H1 (cell line): ENCODE measurements around the gene NMU. TPM values are rescaled to one million over a fixed set of nuclear protein-coding genes. Genes with fewer than 3 reads are reported as not detected.

Experiments used
- CTCF ChIA-PET: fragments of 300-600 bp; sonication (Branson Sonifier 250); formaldehyde crosslinking; loops from one replicate; lab custom pipeline; 2021; ENCODE audit not compliant: partially characterized antibody; lab: Charles Lee
- POLR2A ChIA-PET: fragments of 300-600 bp; sonication (Branson Sonifier 250); formaldehyde crosslinking; loops from one replicate; lab custom pipeline; 2021; ENCODE audit warnings: inconsistent platforms; ENCODE audit not compliant: partially characterized antibody; lab: Charles Lee
- DNase-seq, 2 experiments: peaks; one replicate each; pipeline versions ENCODE4 v3.0.0 to v3.0.0-alpha.2; 2010 to 2022; ENCODE audit warnings: low spot score in 2 of 2, low read depth in 1 of 2, mixed read lengths in 1 of 2
- FAIRE-seq: peaks from 2 replicates; lab custom pipeline; 2011; peaks lifted over from hg19 to GRCh38; lab: Jason Lieb, UNC
- H2AFZ ChIP-seq: 2 replicates; pipeline ENCODE4 v1.8.1; 2012; ENCODE audit warnings: low read length, inconsistent platforms
- H2AK5ac ChIP-seq: 2 replicates; pipeline ENCODE4 v1.6.1; 2013; ENCODE audit warnings: low read depth, low read length
- H2BK120ac ChIP-seq: replicated peaks from 2 replicates; pipeline ENCODE3; 2013; ENCODE audit warnings: low read depth, low read length, inconsistent platforms
- H2BK12ac ChIP-seq: 2 replicates; pipeline ENCODE4 v1.6.1; 2013; ENCODE audit warnings: low read depth, low read length
- H2BK15ac ChIP-seq: 2 replicates; pipeline ENCODE4 v1.6.1; 2013; ENCODE audit warnings: low read length
- H2BK20ac ChIP-seq: 2 replicates; pipeline ENCODE4 v1.6.1; 2013; ENCODE audit warnings: low read length
- H2BK5ac ChIP-seq: 2 replicates; pipeline ENCODE4 v1.6.1; 2013; ENCODE audit warnings: low read depth, low read length
- H3K14ac ChIP-seq: 2 replicates; pipeline ENCODE4 v1.6.1; 2013; ENCODE audit warnings: inconsistent platforms; ENCODE audit not compliant: insufficient read length
- H3K18ac ChIP-seq: 2 replicates; pipeline ENCODE4 v1.6.1; 2013; ENCODE audit warnings: low read length; ENCODE audit errors: extremely low read depth
- H3K23ac ChIP-seq: 2 replicates; pipeline ENCODE4 v1.6.1; 2013; ENCODE audit warnings: inconsistent platforms; ENCODE audit not compliant: insufficient read length
- H3K23me2 ChIP-seq: 2 replicates; pipeline ENCODE4 v1.6.1; 2013; ENCODE audit warnings: low read depth, low read length
- H3K27ac ChIP-seq: 2 replicates; pipeline ENCODE4 v1.6.1; 2011; ENCODE audit warnings: low read depth, low read length, inconsistent platforms
- H3K27me3 ChIP-seq, 4 experiments: replicated peaks in 1 of 4; 1 replicate in 1 of 4; 2 replicates in 3 of 4; pipeline versions ENCODE4 v1.6.1 to v1.8.1; 2011 to 2013; ENCODE audit warnings: low read length in 3 of 4, mild to moderate bottlenecking in 3 of 4, inconsistent platforms in 2 of 4, mixed read lengths in 2 of 4, moderate library complexity in 1 of 4; ENCODE audit not compliant: control insufficient read depth in 3 of 4, insufficient read depth in 3 of 4; ENCODE audit errors: extremely low read depth in 1 of 4
- H3K36me3 ChIP-seq, 4 experiments: 2 replicates each; pipeline versions ENCODE4 v1.6.1 to v1.8.1; 2011 to 2013; ENCODE audit warnings: mild to moderate bottlenecking in 4 of 4, low read length in 3 of 4, moderate library complexity in 2 of 4, control low read depth in 1 of 4, inconsistent platforms in 1 of 4; ENCODE audit not compliant: insufficient read depth in 4 of 4, control insufficient read depth in 2 of 4
- H3K4ac ChIP-seq: replicated peaks from 2 replicates; pipeline ENCODE3; 2013; ENCODE audit warnings: low read length, low read depth, mixed read lengths, inconsistent platforms; ENCODE audit not compliant: insufficient read length
- H3K4me1 ChIP-seq, 4 experiments: replicated peaks in 1 of 4; 1 replicate in 1 of 4; 2 replicates in 3 of 4; pipeline versions ENCODE4 v1.6.1 to v1.8.1; 2011 to 2013; ENCODE audit warnings: low read length in 3 of 4, inconsistent platforms in 2 of 4, mixed read lengths in 1 of 4; ENCODE audit not compliant: insufficient read depth in 4 of 4, control insufficient read depth in 3 of 4
- H3K4me2 ChIP-seq, 2 experiments: 2 replicates each; pipeline versions ENCODE4 v1.6.1 to v1.8.1; 2011 to 2013; ENCODE audit warnings: low read depth in 2 of 2, low read length in 2 of 2, control low read depth in 1 of 2, inconsistent platforms in 1 of 2, mild to moderate bottlenecking in 1 of 2; ENCODE audit not compliant: insufficient read depth in 1 of 2
- H3K4me3 ChIP-seq, 4 experiments: fragments of 200-600, 300-600 bp in 1 of 4; sonication (generic), shearing (Covaris generic), sonication (Bioruptor Twin) in 1 of 4; 2 replicates each; pipeline versions ENCODE4 v1.5.1 to v1.8.1; 2011 to 2016; ENCODE audit warnings: low read length in 4 of 4, low read depth in 3 of 4, control low read depth in 2 of 4, inconsistent platforms in 2 of 4, mild to moderate bottlenecking in 2 of 4, mixed read lengths in 1 of 4, moderate library complexity in 1 of 4; ENCODE audit not compliant: insufficient read depth in 2 of 4; ENCODE audit errors: extremely low read depth in 1 of 4
- H3K56ac ChIP-seq: replicated peaks from 2 replicates; pipeline ENCODE3; 2013; ENCODE audit warnings: low read depth, mild to moderate bottlenecking, mixed read lengths, low read length, inconsistent platforms; ENCODE audit not compliant: insufficient read length
- H3K79me1 ChIP-seq: 2 replicates; pipeline ENCODE4 v1.6.1; 2013; ENCODE audit warnings: low read depth, low read length, control low read depth
- H3K79me2 ChIP-seq, 2 experiments: 2 replicates each; pipeline versions ENCODE4 v1.6.1 to v1.8.1; 2012 to 2013; ENCODE audit warnings: low read length in 2 of 2, mild to moderate bottlenecking in 2 of 2, inconsistent platforms in 1 of 2; ENCODE audit not compliant: insufficient read depth in 2 of 2, control insufficient read depth in 1 of 2
- H3K9ac ChIP-seq, 4 experiments: replicated peaks in 1 of 4; 1 replicate in 1 of 4; 2 replicates in 3 of 4; pipeline versions ENCODE4 v1.6.1 to v1.8.1; 2011 to 2013; ENCODE audit warnings: low read depth in 3 of 4, low read length in 3 of 4, control low read depth in 2 of 4, mild to moderate bottlenecking in 2 of 4, moderate library complexity in 2 of 4, inconsistent platforms in 1 of 4; ENCODE audit errors: extremely low read depth in 1 of 4
- H3K9me3 ChIP-seq, 2 experiments: 2 replicates each; pipeline versions ENCODE4 v1.6.1 to v1.8.1; 2012 to 2013; ENCODE audit warnings: mild to moderate bottlenecking in 2 of 2, moderate library complexity in 2 of 2, control low read depth in 1 of 2, inconsistent platforms in 1 of 2, low read depth in 1 of 2, low read length in 1 of 2, mixed read lengths in 1 of 2; ENCODE audit not compliant: insufficient read depth in 2 of 2
- H4K20me1 ChIP-seq, 2 experiments: replicated peaks in 1 of 2; 2 replicates each; pipeline versions ENCODE3 to v1.8.1; 2011 to 2013; ENCODE audit warnings: inconsistent platforms in 2 of 2, low read length in 2 of 2, mild to moderate bottlenecking in 1 of 2; ENCODE audit not compliant: insufficient read depth in 2 of 2, control insufficient read depth in 1 of 2
- H4K5ac ChIP-seq: 2 replicates; pipeline ENCODE4 v1.6.1; 2013; ENCODE audit warnings: low read length, low read depth, mixed read lengths, inconsistent platforms; ENCODE audit not compliant: insufficient read length
- H4K8ac ChIP-seq: 2 replicates; pipeline ENCODE4 v1.8.0; 2013; ENCODE audit warnings: mild to moderate bottlenecking, moderate library complexity, low read length, inconsistent platforms; ENCODE audit not compliant: insufficient read depth; ENCODE audit errors: extremely low read depth
- H4K91ac ChIP-seq: replicated peaks from 2 replicates; pipeline ENCODE3; 2013; ENCODE audit warnings: low read length, mixed read lengths, inconsistent platforms; ENCODE audit not compliant: insufficient read length
- ASH2L ChIP-seq: fragments of 200-600, 300-600 bp; sonication (generic); IDR thresholded peaks from one replicate; pipeline ENCODE4 v1.7.1; 2017; ENCODE audit warnings: low read length
- CBX8 ChIP-seq: fragments of 300-800, 300-1000 bp; sonication (generic); IDR thresholded peaks from 2 replicates; pipeline ENCODE4 v1.7.1; 2016; ENCODE audit warnings: low read depth, low read length, borderline replicate concordance
- GTF2F1 ChIP-seq: IDR thresholded peaks from 2 replicates; pipeline ENCODE4 v1.6.1; 2012; ENCODE audit warnings: low read depth, low read length, improper control_type of control experiment, borderline replicate concordance
- HDAC6 ChIP-seq: IDR thresholded peaks from one replicate; pipeline ENCODE4 v1.7.1; 2012; ENCODE audit warnings: low read depth, mild to moderate bottlenecking, inconsistent platforms, low read length, moderate library complexity
- NRF1 ChIP-seq: IDR thresholded peaks from 2 replicates; pipeline ENCODE4 v1.6.1; 2011; ENCODE audit warnings: mild to moderate bottlenecking, low read depth, low read length, improper control_type of control experiment
- RBBP5 ChIP-seq: IDR thresholded peaks from 2 replicates; pipeline ENCODE4 v1.7.1; 2012; ENCODE audit warnings: low read depth, mild to moderate bottlenecking, inconsistent platforms, low read length, moderate library complexity, borderline replicate concordance
- TEAD4 ChIP-seq: IDR thresholded peaks from 2 replicates; pipeline ENCODE4 v1.6.1; 2012; ENCODE audit warnings: low read depth, low read length, inconsistent platforms, mixed read lengths
- ZNF274 ChIP-seq: IDR thresholded peaks from 2 replicates; pipeline ENCODE4 v1.7.0; 2012; ENCODE audit warnings: low read length, borderline replicate concordance; ENCODE audit errors: extremely low read depth
- whole genome bisulfite sequencing, 2 experiments: shearing (Covaris generic) in 1 of 2; methylation state at CpG; one replicate each; pipeline versions ENCODE4 v1.1.6 to v1.1.7; 2013 to 2015; ENCODE audit warnings: low lambda C conversion rate in 2 of 2, mixed read lengths in 2 of 2, inconsistent platforms in 1 of 2, low coverage in 1 of 2, missing lambda C conversion rate in 1 of 2; ENCODE audit not compliant: insufficient replicate concordance in 2 of 2, insufficient coverage in 1 of 2, insufficient read length in 1 of 2; ENCODE audit errors: extremely low coverage in 1 of 2, missing lambda C conversion rate in 1 of 2; 5-methylcytosine and 5-hydroxymethylcytosine counted together
- polyA plus RNA-seq, 7 experiments: library from polyadenylated mRNA; depleted of rRNA in 3 of 7; stranded (reverse) in 5 of 7; unstranded in 2 of 7; fragments of >200 nt in 5 of 7; fragments of 200-250 nt in 2 of 7; gene quantifications; 1 replicate in 5 of 7; 2 replicates in 1 of 7; 4 replicates in 1 of 7; pipeline versions ENCODE4 v1.2.1 to v1.2.3, GENCODE V29; 2011 to 2013; ENCODE audit warnings: missing spikeins in 2 of 7, mixed read lengths in 2 of 7
- total RNA-seq: library from RNA; stranded (reverse); fragmentation: NEBNext Ultra II Directional; extraction: Animal tissue kit (Norgen Biotek cat#: 25700); gene quantifications from 2 replicates; pipeline ENCODE4 v1.2.1, GENCODE V29; 2021

The NMU gene
- total and polyA plus RNA-seq, 2 of the 8 experiments (the other 6 are each of a cell fraction or from before 2014, with no cell fraction given), result 30.5 to 50.4 TPM

- no peaks in the 10 kb centered on the region for H3K79me1 ChIP-seq
- no peak overlapping the region for H2BK12ac ChIP-seq
- no peak overlapping the region for H3K9ac ChIP-seq
- no peak overlapping the region for H2AK5ac ChIP-seq
- no peak overlapping the region for H3K4ac ChIP-seq
- no peak overlapping the region for H3K14ac ChIP-seq
- H4K91ac ChIP-seq, result no peak overlapping the region
- no peak overlapping the region for H2BK5ac ChIP-seq
- no peak overlapping the region for H3K23ac ChIP-seq
- H3K79me2 ChIP-seq, result no peaks in the 10 kb centered on the region
- ChIA-PET POLR2A (interaction anchor here (1.3 kb wide), 1 partner anchor 63 kb away, joined by 3 read pairs; no protein-coding TSS in a partner anchor), CTCF (interaction anchor here (1.4 kb wide), 1 partner anchor 18 kb away, joined by 3 read pairs; the partner anchor contains the start of gene PDCL2)
- no peak overlapping the region for H3K56ac ChIP-seq
- no peak overlapping the region for H3K18ac ChIP-seq
- no peaks in the 10 kb centered on the region for H3K36me3 ChIP-seq
- no peaks in the 10 kb centered on the region for H3K23me2 ChIP-seq
- peaks cover 0 to 3% (median 1%) of the 10 kb centered on the region in 4 experiments; a peak in 2 of 7 replicates for H3K4me1 ChIP-seq
- no peak overlapping the region for H4K8ac ChIP-seq
- H4K20me1 ChIP-seq, result no peaks in the 10 kb centered on the region
- H4K5ac ChIP-seq, result no peak overlapping the region
- no peak overlapping the region; the same call in 1 of the 2 replicates for H2BK15ac ChIP-seq
- no peaks in the 10 kb centered on the region for H3K9me3 ChIP-seq
- WGBS, 2 experiments, result 86% methylated on average over 6 of the region's 6 CpGs; no CpG with 5 or more reads in 1 of the 2 experiments
- DNase-seq, result no peak
- H3K27ac ChIP-seq, result no peak overlapping the region
- H3K27me3 ChIP-seq, result no peaks in the 10 kb centered on the region
- no peak overlapping the region for H3K4me2 ChIP-seq
- FAIRE-seq, result no peak
- no peak overlapping the region for H3K4me3 ChIP-seq
- no peak overlapping the region for H2BK20ac ChIP-seq
- no peak overlapping the region for H2AFZ ChIP-seq
- H2BK120ac ChIP-seq, result no peak overlapping the region
- TF ChIP-seq GTF2F1 (no peak), ASH2L (no peak), RBBP5 (no peak), ZNF274 (no peak), CBX8 (no peak), NRF1 (no peak), TEAD4 (no peak), HDAC6 (no peak)
These were observed 26.7 kb downstream of the NMU start for GRCh38 chr4:55609393-55609866.
